ENCODE measurements around the gene FANCF.

DNA sequence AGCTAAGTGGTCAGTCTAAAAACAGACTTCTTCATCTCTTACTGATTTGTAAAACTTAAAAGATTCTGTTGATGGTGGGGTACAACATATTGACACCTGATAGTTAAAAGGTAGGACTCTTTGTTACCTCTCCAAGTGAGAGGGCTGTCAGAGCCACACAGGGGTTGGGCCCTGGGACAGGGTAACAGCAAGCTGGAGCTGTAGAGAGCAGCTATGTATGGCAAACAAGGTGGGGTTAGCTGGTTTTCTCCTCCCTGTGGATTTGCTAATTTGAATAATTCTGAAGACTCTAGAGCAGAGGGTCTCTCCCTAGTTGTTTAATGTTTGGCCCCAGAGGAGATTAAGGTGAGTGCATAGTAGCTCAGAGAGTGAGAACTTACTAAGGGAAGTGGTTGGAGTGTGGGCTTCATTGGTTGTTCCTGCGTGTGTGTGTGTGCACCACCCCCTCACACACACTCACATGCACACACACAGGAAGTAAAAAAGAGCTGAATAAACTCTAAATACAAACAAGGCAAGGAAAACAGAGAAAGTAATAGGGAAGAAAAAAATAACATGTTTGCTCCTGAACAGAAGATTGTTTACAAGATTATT, 31.6 kb upstream of the FANCF start:
- TF ChIP-seq, protein P1, sequence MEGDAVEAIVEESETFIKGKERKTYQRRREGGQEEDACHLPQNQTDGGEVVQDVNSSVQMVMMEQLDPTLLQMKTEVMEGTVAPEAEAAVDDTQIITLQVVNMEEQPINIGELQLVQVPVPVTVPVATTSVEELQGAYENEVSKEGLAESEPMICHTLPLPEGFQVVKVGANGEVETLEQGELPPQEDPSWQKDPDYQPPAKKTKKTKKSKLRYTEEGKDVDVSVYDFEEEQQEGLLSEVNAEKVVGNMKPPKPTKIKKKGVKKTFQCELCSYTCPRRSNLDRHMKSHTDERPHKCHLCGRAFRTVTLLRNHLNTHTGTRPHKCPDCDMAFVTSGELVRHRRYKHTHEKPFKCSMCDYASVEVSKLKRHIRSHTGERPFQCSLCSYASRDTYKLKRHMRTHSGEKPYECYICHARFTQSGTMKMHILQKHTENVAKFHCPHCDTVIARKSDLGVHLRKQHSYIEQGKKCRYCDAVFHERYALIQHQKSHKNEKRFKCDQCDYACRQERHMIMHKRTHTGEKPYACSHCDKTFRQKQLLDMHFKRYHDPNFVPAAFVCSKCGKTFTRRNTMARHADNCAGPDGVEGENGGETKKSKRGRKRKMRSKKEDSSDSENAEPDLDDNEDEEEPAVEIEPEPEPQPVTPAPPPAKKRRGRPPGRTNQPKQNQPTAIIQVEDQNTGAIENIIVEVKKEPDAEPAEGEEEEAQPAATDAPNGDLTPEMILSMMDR (IDR thresholded peaks at IDR 0.05; ENCODE audit: insufficient read depth, low read length), result no peak
- no peak for TF ChIP-seq POLR2AphosphoS5 (IDR thresholded peaks at IDR 0.05; ENCODE audit: low read depth)
- no peak for TF ChIP-seq GABPA (IDR thresholded peaks at IDR 0.05; ENCODE audit: low read depth)
- TF ChIP-seq, protein P2, sequence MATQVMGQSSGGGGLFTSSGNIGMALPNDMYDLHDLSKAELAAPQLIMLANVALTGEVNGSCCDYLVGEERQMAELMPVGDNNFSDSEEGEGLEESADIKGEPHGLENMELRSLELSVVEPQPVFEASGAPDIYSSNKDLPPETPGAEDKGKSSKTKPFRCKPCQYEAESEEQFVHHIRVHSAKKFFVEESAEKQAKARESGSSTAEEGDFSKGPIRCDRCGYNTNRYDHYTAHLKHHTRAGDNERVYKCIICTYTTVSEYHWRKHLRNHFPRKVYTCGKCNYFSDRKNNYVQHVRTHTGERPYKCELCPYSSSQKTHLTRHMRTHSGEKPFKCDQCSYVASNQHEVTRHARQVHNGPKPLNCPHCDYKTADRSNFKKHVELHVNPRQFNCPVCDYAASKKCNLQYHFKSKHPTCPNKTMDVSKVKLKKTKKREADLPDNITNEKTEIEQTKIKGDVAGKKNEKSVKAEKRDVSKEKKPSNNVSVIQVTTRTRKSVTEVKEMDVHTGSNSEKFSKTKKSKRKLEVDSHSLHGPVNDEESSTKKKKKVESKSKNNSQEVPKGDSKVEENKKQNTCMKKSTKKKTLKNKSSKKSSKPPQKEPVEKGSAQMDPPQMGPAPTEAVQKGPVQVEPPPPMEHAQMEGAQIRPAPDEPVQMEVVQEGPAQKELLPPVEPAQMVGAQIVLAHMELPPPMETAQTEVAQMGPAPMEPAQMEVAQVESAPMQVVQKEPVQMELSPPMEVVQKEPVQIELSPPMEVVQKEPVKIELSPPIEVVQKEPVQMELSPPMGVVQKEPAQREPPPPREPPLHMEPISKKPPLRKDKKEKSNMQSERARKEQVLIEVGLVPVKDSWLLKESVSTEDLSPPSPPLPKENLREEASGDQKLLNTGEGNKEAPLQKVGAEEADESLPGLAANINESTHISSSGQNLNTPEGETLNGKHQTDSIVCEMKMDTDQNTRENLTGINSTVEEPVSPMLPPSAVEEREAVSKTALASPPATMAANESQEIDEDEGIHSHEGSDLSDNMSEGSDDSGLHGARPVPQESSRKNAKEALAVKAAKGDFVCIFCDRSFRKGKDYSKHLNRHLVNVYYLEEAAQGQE (IDR thresholded peaks at IDR 0.05; ENCODE audit: insufficient replicate concordance, low read depth), result no peak
- no peak for TF ChIP-seq SPI1 (IDR thresholded peaks at IDR 0.05; ENCODE audit: borderline replicate concordance, low read depth)
